Activated T-helper 1 cell treated with Interleukin-2 at 50 U/mL for 16 hours (primary cell): ENCODE results near the gene HDHD5.

Experiments
- DNase-seq: peaks from one replicate; pipeline ENCODE4 v3.0.0-alpha.2; 2020; ENCODE audit warnings: low read depth

The HDHD5 gene

DNA sequence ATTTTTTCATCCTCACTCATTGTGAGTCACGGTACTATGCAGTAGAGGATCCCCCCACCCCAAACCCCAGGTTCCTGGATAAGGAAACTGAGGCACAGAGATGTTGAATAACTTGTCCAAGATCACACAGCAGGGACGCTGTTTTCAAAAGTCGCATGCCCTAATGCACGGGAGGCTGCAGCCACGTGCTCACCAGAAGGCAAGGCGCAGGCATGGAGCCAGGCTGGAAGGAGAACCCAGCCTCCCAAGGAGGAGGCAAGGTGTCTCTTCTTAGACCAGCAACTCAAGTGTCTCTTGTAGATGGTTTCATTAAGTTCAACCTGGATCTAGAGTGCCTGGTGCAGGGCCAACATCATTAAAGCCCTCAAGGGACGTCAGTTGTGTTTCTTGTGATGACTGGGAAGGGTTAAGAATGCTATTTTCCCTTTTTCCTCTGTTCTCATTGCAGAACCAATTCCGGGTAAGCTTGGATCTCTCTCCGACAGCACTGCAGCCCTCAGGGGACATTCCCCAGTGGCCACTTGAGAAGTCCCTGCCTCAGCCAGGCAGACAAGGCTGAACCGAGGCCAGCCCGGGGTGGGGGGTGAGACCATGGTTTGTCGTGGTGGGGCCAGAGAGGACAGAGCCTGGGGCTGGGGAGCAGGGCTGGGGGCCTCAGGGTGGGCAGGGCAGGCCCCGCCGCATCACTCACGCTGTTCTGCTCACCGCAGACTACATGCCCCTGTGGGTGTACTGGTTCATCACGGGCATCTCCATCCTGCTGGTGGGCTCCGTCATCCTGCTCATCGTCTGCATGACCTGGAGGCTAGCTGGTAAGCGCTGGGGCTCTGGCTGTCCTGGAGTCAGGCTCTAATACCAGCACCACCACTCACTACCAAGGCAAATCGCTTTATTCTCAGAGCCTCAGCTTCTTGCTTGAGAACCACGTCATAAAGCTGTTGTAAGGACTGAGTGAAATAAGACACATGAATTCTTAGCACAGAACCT lies 53.6 kb downstream of the HDHD5 start:
- no peak for DNase-seq

DNA sequence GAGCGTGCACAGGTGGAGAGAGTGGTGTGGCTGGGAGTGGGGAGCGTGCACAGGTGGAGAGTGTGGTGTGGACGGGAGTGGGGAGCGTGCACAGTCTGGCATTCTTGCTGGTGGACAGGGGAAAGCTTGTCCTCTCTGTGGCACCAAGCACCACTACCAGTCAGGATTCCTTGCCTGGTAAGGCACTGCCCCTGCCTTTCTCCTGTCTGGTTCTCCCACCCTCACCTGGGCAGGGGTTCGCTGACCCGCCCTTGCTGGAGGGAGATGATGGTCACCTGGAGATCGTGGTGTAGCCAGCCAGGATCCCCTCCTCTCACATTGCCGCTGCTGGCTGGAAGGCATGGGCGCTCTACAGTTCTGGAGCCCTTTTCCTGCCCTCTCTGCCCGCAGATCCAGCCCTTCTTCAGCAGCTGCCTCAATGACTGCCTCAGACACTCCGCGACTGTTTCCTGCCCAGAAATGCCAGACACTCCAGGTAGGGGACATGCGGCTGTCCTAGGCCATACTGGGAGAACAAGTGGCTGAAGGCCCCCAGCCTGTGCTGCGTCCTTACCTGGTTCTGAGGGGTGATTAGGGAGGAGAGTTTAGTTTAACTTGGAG lies 54.6 kb downstream of the HDHD5 start:
- no peak for DNase-seq

GRCh38 chr22:17103351-17103750 lies 55.7 kb downstream of the HDHD5 start:
- no peak for DNase-seq

- DNase-seq: no peak
Measured at GRCh38 chr22:17102297-17102667, 56.8 kb downstream of the HDHD5 start.

- DNase-seq: no peak
Measured at GRCh38 chr22:17101475-17102296, 57.4 kb downstream of the HDHD5 start.

GRCh38 chr22:17100621-17101020 lies 58.5 kb downstream of the HDHD5 start:
- no peak for DNase-seq

DNA sequence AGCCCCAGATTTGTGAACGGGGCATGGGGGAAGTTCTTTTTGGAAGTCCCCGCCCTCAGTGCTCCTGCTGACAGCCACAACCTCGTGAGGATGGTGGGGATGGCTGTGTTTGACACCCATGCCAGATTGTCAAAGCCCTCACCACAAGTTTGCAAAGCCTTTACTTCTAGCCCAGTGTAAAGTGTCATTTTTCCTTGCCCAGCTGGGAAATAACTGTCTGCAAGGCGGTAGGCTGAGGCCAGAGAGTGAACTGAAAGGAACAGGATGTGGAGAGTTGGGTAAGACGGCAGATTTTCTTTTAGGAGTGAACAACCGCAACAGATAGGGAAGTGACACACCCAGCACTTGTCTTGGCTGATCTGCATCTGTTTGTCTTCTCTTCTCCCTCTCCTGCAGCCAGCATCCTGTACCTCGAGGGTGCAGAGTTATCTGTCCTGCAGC lies 60.7 kb downstream of the HDHD5 start:
- no peak for DNase-seq

GRCh38 chr22:17097701-17098100 lies 61.4 kb downstream of the HDHD5 start:
- no peak for DNase-seq

GRCh38 chr22:17097062-17097461 lies 62.0 kb downstream of the HDHD5 start:
- DNase-seq: no peak

DNA sequence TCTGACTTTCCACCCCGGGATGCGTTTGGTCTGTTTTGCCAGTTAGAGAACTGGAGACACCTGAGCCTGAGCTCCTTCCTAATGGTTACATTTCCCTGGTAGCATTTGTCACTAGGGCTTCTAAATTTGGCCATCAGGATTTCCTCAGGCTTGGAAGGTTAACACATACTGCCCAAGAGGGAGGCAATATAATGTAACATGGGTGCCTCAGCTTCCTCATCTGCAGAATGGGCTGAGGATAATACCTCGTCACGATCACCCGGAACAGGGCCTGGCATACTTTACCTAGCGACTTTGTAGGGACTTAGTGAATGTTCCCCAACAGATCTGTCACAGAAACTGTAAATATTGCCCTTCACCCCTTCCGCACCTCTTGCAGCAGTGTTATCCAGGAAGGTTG lies 63.0 kb downstream of the HDHD5 start:
- no peak for DNase-seq

- DNase-seq: no peak
Measured at GRCh38 chr22:17095538-17095937, 63.5 kb downstream of the HDHD5 start.

DNA sequence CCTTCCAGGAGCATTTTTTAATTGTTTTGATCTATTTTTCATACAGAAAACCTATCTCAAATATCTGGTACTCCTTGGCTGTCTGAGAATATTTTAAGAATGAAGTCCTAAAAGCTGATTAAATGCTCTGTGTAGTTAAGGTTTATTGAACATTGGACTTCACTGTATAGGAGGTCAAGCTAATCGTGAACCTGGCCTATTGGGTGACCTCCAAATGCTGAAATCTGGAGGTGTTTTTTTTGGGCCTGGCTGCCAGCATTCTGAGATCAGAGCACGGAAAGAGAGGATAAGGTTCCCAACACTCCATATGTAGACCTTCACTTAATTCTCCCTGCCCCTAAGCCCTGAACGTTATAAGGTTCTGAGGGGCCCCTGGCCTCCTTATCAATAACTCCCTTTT lies 66.0 kb downstream of the HDHD5 start:
- no peak for DNase-seq

- DNase-seq: no peak
Measured at GRCh38 chr22:17091851-17092250, 67.2 kb downstream of the HDHD5 start.

DNA sequence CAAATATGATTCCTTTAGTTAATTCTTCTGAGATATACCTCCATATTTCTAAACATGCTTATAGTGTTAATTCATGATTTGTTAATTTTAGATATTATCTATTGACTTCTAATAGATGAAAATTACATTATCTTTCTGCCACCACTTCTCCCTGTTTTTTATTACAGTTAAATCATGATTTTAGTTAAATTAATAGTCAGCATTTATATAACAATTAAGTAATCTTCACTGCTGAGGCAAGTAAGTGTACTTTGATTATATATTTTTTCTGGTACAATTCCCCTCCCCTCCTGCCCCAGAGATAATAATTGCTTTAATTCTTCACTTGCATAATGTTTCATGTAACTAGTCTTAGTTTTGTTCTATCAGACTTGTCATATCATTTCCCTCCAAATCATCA lies 68.5 kb downstream of the HDHD5 start:
- no peak for DNase-seq
